H1 (cell line): Measurements from ENCODE around the gene ARFGAP3. TPM values are rescaled to one million over a fixed set of nuclear protein-coding genes. Genes with fewer than 3 reads are reported as not detected.

Source experiments
- CTCF ChIA-PET: fragments of 300-600 bp; sonication (Branson Sonifier 250); formaldehyde crosslinking; loops from one replicate; lab custom pipeline; 2021; ENCODE audit not compliant: partially characterized antibody; lab: Charles Lee
- POLR2A ChIA-PET: fragments of 300-600 bp; sonication (Branson Sonifier 250); formaldehyde crosslinking; loops from one replicate; lab custom pipeline; 2021; ENCODE audit warnings: inconsistent platforms; ENCODE audit not compliant: partially characterized antibody; lab: Charles Lee
- DNase-seq, 2 experiments: peaks; one replicate each; pipeline versions ENCODE4 v3.0.0 to v3.0.0-alpha.2; 2010 to 2022; ENCODE audit warnings: low spot score in 2 of 2, low read depth in 1 of 2, mixed read lengths in 1 of 2
- FAIRE-seq: peaks from 2 replicates; lab custom pipeline; 2011; peaks lifted over from hg19 to GRCh38; lab: Jason Lieb, UNC
- H2AFZ ChIP-seq: 2 replicates; pipeline ENCODE4 v1.8.1; 2012; ENCODE audit warnings: low read length, inconsistent platforms
- H2AK5ac ChIP-seq: 2 replicates; pipeline ENCODE4 v1.6.1; 2013; ENCODE audit warnings: low read depth, low read length
- H2BK120ac ChIP-seq: replicated peaks from 2 replicates; pipeline ENCODE3; 2013; ENCODE audit warnings: low read depth, low read length, inconsistent platforms
- H2BK12ac ChIP-seq: 2 replicates; pipeline ENCODE4 v1.6.1; 2013; ENCODE audit warnings: low read depth, low read length
- H2BK15ac ChIP-seq: 2 replicates; pipeline ENCODE4 v1.6.1; 2013; ENCODE audit warnings: low read length
- H2BK20ac ChIP-seq: 2 replicates; pipeline ENCODE4 v1.6.1; 2013; ENCODE audit warnings: low read length
- H2BK5ac ChIP-seq: 2 replicates; pipeline ENCODE4 v1.6.1; 2013; ENCODE audit warnings: low read depth, low read length
- H3K14ac ChIP-seq: 2 replicates; pipeline ENCODE4 v1.6.1; 2013; ENCODE audit warnings: inconsistent platforms; ENCODE audit not compliant: insufficient read length
- H3K18ac ChIP-seq: 2 replicates; pipeline ENCODE4 v1.6.1; 2013; ENCODE audit warnings: low read length; ENCODE audit errors: extremely low read depth
- H3K23ac ChIP-seq: 2 replicates; pipeline ENCODE4 v1.6.1; 2013; ENCODE audit warnings: inconsistent platforms; ENCODE audit not compliant: insufficient read length
- H3K23me2 ChIP-seq: 2 replicates; pipeline ENCODE4 v1.6.1; 2013; ENCODE audit warnings: low read depth, low read length
- H3K27ac ChIP-seq: 2 replicates; pipeline ENCODE4 v1.6.1; 2011; ENCODE audit warnings: low read depth, low read length, inconsistent platforms
- H3K27me3 ChIP-seq, 4 experiments: replicated peaks in 1 of 4; 1 replicate in 1 of 4; 2 replicates in 3 of 4; pipeline versions ENCODE4 v1.6.1 to v1.8.1; 2011 to 2013; ENCODE audit warnings: low read length in 3 of 4, mild to moderate bottlenecking in 3 of 4, inconsistent platforms in 2 of 4, mixed read lengths in 2 of 4, moderate library complexity in 1 of 4; ENCODE audit not compliant: control insufficient read depth in 3 of 4, insufficient read depth in 3 of 4; ENCODE audit errors: extremely low read depth in 1 of 4
- H3K36me3 ChIP-seq, 4 experiments: 2 replicates each; pipeline versions ENCODE4 v1.6.1 to v1.8.1; 2011 to 2013; ENCODE audit warnings: mild to moderate bottlenecking in 4 of 4, low read length in 3 of 4, moderate library complexity in 2 of 4, control low read depth in 1 of 4, inconsistent platforms in 1 of 4; ENCODE audit not compliant: insufficient read depth in 4 of 4, control insufficient read depth in 2 of 4
- H3K4ac ChIP-seq: replicated peaks from 2 replicates; pipeline ENCODE3; 2013; ENCODE audit warnings: low read length, low read depth, mixed read lengths, inconsistent platforms; ENCODE audit not compliant: insufficient read length
- H3K4me1 ChIP-seq, 4 experiments: replicated peaks in 1 of 4; 1 replicate in 1 of 4; 2 replicates in 3 of 4; pipeline versions ENCODE4 v1.6.1 to v1.8.1; 2011 to 2013; ENCODE audit warnings: low read length in 3 of 4, inconsistent platforms in 2 of 4, mixed read lengths in 1 of 4; ENCODE audit not compliant: insufficient read depth in 4 of 4, control insufficient read depth in 3 of 4
- H3K4me2 ChIP-seq, 2 experiments: 2 replicates each; pipeline versions ENCODE4 v1.6.1 to v1.8.1; 2011 to 2013; ENCODE audit warnings: low read depth in 2 of 2, low read length in 2 of 2, control low read depth in 1 of 2, inconsistent platforms in 1 of 2, mild to moderate bottlenecking in 1 of 2; ENCODE audit not compliant: insufficient read depth in 1 of 2
- H3K4me3 ChIP-seq, 4 experiments: fragments of 200-600, 300-600 bp in 1 of 4; sonication (generic), shearing (Covaris generic), sonication (Bioruptor Twin) in 1 of 4; 2 replicates each; pipeline versions ENCODE4 v1.5.1 to v1.8.1; 2011 to 2016; ENCODE audit warnings: low read length in 4 of 4, low read depth in 3 of 4, control low read depth in 2 of 4, inconsistent platforms in 2 of 4, mild to moderate bottlenecking in 2 of 4, mixed read lengths in 1 of 4, moderate library complexity in 1 of 4; ENCODE audit not compliant: insufficient read depth in 2 of 4; ENCODE audit errors: extremely low read depth in 1 of 4
- H3K56ac ChIP-seq: replicated peaks from 2 replicates; pipeline ENCODE3; 2013; ENCODE audit warnings: low read depth, mild to moderate bottlenecking, mixed read lengths, low read length, inconsistent platforms; ENCODE audit not compliant: insufficient read length
- H3K79me1 ChIP-seq: 2 replicates; pipeline ENCODE4 v1.6.1; 2013; ENCODE audit warnings: low read depth, low read length, control low read depth
- H3K79me2 ChIP-seq, 2 experiments: 2 replicates each; pipeline versions ENCODE4 v1.6.1 to v1.8.1; 2012 to 2013; ENCODE audit warnings: low read length in 2 of 2, mild to moderate bottlenecking in 2 of 2, inconsistent platforms in 1 of 2; ENCODE audit not compliant: insufficient read depth in 2 of 2, control insufficient read depth in 1 of 2
- H3K9ac ChIP-seq, 4 experiments: replicated peaks in 1 of 4; 1 replicate in 1 of 4; 2 replicates in 3 of 4; pipeline versions ENCODE4 v1.6.1 to v1.8.1; 2011 to 2013; ENCODE audit warnings: low read depth in 3 of 4, low read length in 3 of 4, control low read depth in 2 of 4, mild to moderate bottlenecking in 2 of 4, moderate library complexity in 2 of 4, inconsistent platforms in 1 of 4; ENCODE audit errors: extremely low read depth in 1 of 4
- H3K9me3 ChIP-seq, 2 experiments: 2 replicates each; pipeline versions ENCODE4 v1.6.1 to v1.8.1; 2012 to 2013; ENCODE audit warnings: mild to moderate bottlenecking in 2 of 2, moderate library complexity in 2 of 2, control low read depth in 1 of 2, inconsistent platforms in 1 of 2, low read depth in 1 of 2, low read length in 1 of 2, mixed read lengths in 1 of 2; ENCODE audit not compliant: insufficient read depth in 2 of 2
- H4K20me1 ChIP-seq, 2 experiments: replicated peaks in 1 of 2; 2 replicates each; pipeline versions ENCODE3 to v1.8.1; 2011 to 2013; ENCODE audit warnings: inconsistent platforms in 2 of 2, low read length in 2 of 2, mild to moderate bottlenecking in 1 of 2; ENCODE audit not compliant: insufficient read depth in 2 of 2, control insufficient read depth in 1 of 2
- H4K5ac ChIP-seq: 2 replicates; pipeline ENCODE4 v1.6.1; 2013; ENCODE audit warnings: low read length, low read depth, mixed read lengths, inconsistent platforms; ENCODE audit not compliant: insufficient read length
- H4K8ac ChIP-seq: 2 replicates; pipeline ENCODE4 v1.8.0; 2013; ENCODE audit warnings: mild to moderate bottlenecking, moderate library complexity, low read length, inconsistent platforms; ENCODE audit not compliant: insufficient read depth; ENCODE audit errors: extremely low read depth
- H4K91ac ChIP-seq: replicated peaks from 2 replicates; pipeline ENCODE3; 2013; ENCODE audit warnings: low read length, mixed read lengths, inconsistent platforms; ENCODE audit not compliant: insufficient read length
- BCL11A ChIP-seq, 2 experiments: IDR thresholded peaks; one replicate each; pipeline ENCODE4 v1.6.1; 2011; ENCODE audit warnings: low read depth in 2 of 2, low read length in 2 of 2, mild to moderate bottlenecking in 2 of 2
- EZH2 ChIP-seq: fragments of 200-600 bp; sonication (generic); IDR thresholded peaks from 2 replicates; pipeline ENCODE4 v1.7.1; 2012; ENCODE audit warnings: low read depth, mild to moderate bottlenecking, moderate library complexity, low read length, inconsistent platforms; ENCODE audit not compliant: severe bottlenecking
- KDM1A ChIP-seq: fragments of 200-600, 300-600 bp; sonication (generic); IDR thresholded peaks from 2 replicates; pipeline ENCODE4 v1.7.1; 2016; ENCODE audit warnings: mild to moderate bottlenecking, low read length, borderline replicate concordance
- MAFK ChIP-seq: IDR thresholded peaks from 2 replicates; pipeline ENCODE4 v1.6.1; 2012; ENCODE audit warnings: low read depth, mild to moderate bottlenecking, improper control_type of control experiment, low read length
- PHF8 ChIP-seq: fragments of 200-600 bp; sonication (generic); conservative IDR thresholded peaks from 2 replicates; pipeline ENCODE4 v1.7.1; 2012; ENCODE audit warnings: low read depth, mild to moderate bottlenecking, inconsistent platforms, low read length, moderate library complexity
- RBBP5 ChIP-seq: IDR thresholded peaks from 2 replicates; pipeline ENCODE4 v1.7.1; 2012; ENCODE audit warnings: low read depth, mild to moderate bottlenecking, inconsistent platforms, low read length, moderate library complexity, borderline replicate concordance
- SIN3A ChIP-seq, 2 experiments: IDR thresholded peaks in 1 of 2; conservative IDR thresholded peaks in 1 of 2; 2 replicates each; pipeline ENCODE4 v1.6.1; 2011 to 2012; ENCODE audit warnings: low read length in 2 of 2, improper control_type of control experiment in 1 of 2, low read depth in 1 of 2, mild to moderate bottlenecking in 1 of 2
- SP4 ChIP-seq: IDR thresholded peaks from 2 replicates; pipeline ENCODE4 v1.6.1; 2012; ENCODE audit warnings: low read length, inconsistent platforms
- SRF ChIP-seq: IDR thresholded peaks from 2 replicates; pipeline ENCODE4 v1.6.1; 2011; ENCODE audit warnings: mild to moderate bottlenecking, low read depth, low read length, moderate library complexity
- TEAD4 ChIP-seq: IDR thresholded peaks from 2 replicates; pipeline ENCODE4 v1.6.1; 2012; ENCODE audit warnings: low read depth, low read length, inconsistent platforms, mixed read lengths
- WGBS, 2 experiments: shearing (Covaris generic) in 1 of 2; methylation state at CpG; one replicate each; pipeline versions ENCODE4 v1.1.6 to v1.1.7; 2013 to 2015; ENCODE audit warnings: low lambda C conversion rate in 2 of 2, mixed read lengths in 2 of 2, inconsistent platforms in 1 of 2, low coverage in 1 of 2, missing lambda C conversion rate in 1 of 2; ENCODE audit not compliant: insufficient replicate concordance in 2 of 2, insufficient coverage in 1 of 2, insufficient read length in 1 of 2; ENCODE audit errors: extremely low coverage in 1 of 2, missing lambda C conversion rate in 1 of 2; 5-methylcytosine and 5-hydroxymethylcytosine counted together
- polyA plus RNA-seq, 7 experiments: library from polyadenylated mRNA; depleted of rRNA in 3 of 7; stranded (reverse) in 5 of 7; unstranded in 2 of 7; fragments of >200 nt in 5 of 7; fragments of 200-250 nt in 2 of 7; gene quantifications; 1 replicate in 5 of 7; 2 replicates in 1 of 7; 4 replicates in 1 of 7; pipeline versions ENCODE4 v1.2.1 to v1.2.3, GENCODE V29; 2011 to 2013; ENCODE audit warnings: missing spikeins in 2 of 7, mixed read lengths in 2 of 7
- total RNA-seq: library from RNA; stranded (reverse); fragmentation: NEBNext Ultra II Directional; extraction: Animal tissue kit (Norgen Biotek cat#: 25700); gene quantifications from 2 replicates; pipeline ENCODE4 v1.2.1, GENCODE V29; 2021

Gene ARFGAP3
- total and polyA plus RNA-seq, 2 of the 8 experiments (the other 6 are each of a cell fraction or from before 2014, with no cell fraction given): 9.7 to 16.0 TPM

- Histone ChIP-seq H3K79me1 (no peaks in the 10 kb centered on the region), H2AFZ (no peak overlapping the region), H3K23ac (no peak overlapping the region), H3K4me1 (peaks cover 0 to 12% (median 8%) of the 10 kb centered on the region in 4 experiments; a peak in 6 of 7 replicates), H4K8ac (peak overlapping the region; percentile 64; the same call in 1 of the 2 replicates), H3K56ac (no peak overlapping the region), H2BK12ac (no peak overlapping the region), H2BK120ac (no peak overlapping the region), H2AK5ac (0 out of 2 replicates have a peak overlapping the region, but pooled peaks have one; percentile 9), H3K14ac (no peak overlapping the region), H3K27ac (0 out of 2 replicates have a peak overlapping the region, but pooled peaks have one; percentile 39), H3K27me3 (no peaks in the 10 kb centered on the region), H2BK15ac (no peak overlapping the region), H4K20me1 (peaks cover 0 to 2% of the 10 kb centered on the region in 2 experiments), H3K9ac (peak overlapping the region in 2 of 4 experiments; percentile 16 to 40; a peak in 2 of 7 replicates), H3K4me2 (peak overlapping the region; percentile 2 to 39; a peak in 1 of 4 replicates), H3K9me3 (no peaks in the 10 kb centered on the region), H3K36me3 (no peaks in the 10 kb centered on the region), H3K4me3 (no peak overlapping the region), H3K79me2 (no peaks in the 10 kb centered on the region), H2BK5ac (0 out of 2 replicates have a peak overlapping the region, but pooled peaks have one; percentile 7), H4K91ac (no peak overlapping the region), H4K5ac (no peak overlapping the region), H3K23me2 (no peaks in the 10 kb centered on the region), H3K18ac (peak overlapping the region; percentile 48; the same call in 1 of the 2 replicates), H3K4ac (no peak overlapping the region), H2BK20ac (no peak overlapping the region)
- FAIRE-seq: no peak
- WGBS, 2 experiments: 75% methylated on average over 12 of the region's 13 CpGs; no CpG with 5 or more reads in 1 of the 2 experiments
- ChIA-PET CTCF (interaction anchor here (0.9 to 5.9 kb wide), 8 partner anchors 9 to 246 kb away, joined by 3 to 37 read pairs (median 4); no protein-coding TSS in a partner anchor), POLR2A (interaction anchor here (0.6 to 1.8 kb wide), 3 partner anchors 190 to 311 kb away, joined by 6 read pairs; partner anchors contain the start of gene POLDIP3)
- DNase-seq: no peak
- TF ChIP-seq MAFK (peak; percentile 92), BCL11A (IDR thresholded peaks at IDR 0.05; ENCODE audit: low read depth in 2 of 2, low read length in 2 of 2) (no peak), EZH2 (no peak), SRF (no peak), PHF8 (no peak), TEAD4 (no peak), SIN3A (conservative IDR thresholded peaks at IDR 0.05 in 1 of 2, IDR thresholded peaks at IDR 0.05 in 1 of 2; ENCODE audit: low read depth in 1 of 2, low read length in 2 of 2) (0 out of 4 replicates have a peak, but pooled peaks of 1 of the 2 experiments have one; percentile 17), SP4 (no peak), KDM1A (peak; percentile 33; the same call in 1 of the 2 replicates), RBBP5 (no peak)
Measured at GRCh38 chr22:42805016-42805997, 51.8 kb downstream of the ARFGAP3 start.
